ENCODE data around the gene HSPA12A.

- no peak for TF ChIP-seq CTCF (IDR thresholded peaks at IDR 0.05; ENCODE audit: low read length)
- no peak for TF ChIP-seq EZH2phosphoT487 (IDR thresholded peaks at IDR 0.05; ENCODE audit: low read length)
- no peak for TF ChIP-seq EZH2 (optimal IDR thresholded peaks at IDR 0.05; ENCODE audit: low read depth, low read length)
These were observed 32.3 kb downstream of the HSPA12A start for GRCh38 chr10:116710076-116710475.

Data from MM.1S (cell line).